Stimulated activated CD4-positive, alpha-beta T cell treated with anti-CD3 and anti-CD28 coated beads, Interleukin-12 subunit alpha, Interleukin-12 subunit beta, amount 100 ng/mL, for 48 hours (primary cell): ENCODE data around the gene SGTA.

ENCODE experiments used
- DNase-seq, 3 donors: peaks; one replicate each; pipeline ENCODE4 v3.0.0-alpha.2; 2020; ENCODE audit warnings: low read depth in 2 of 3, low spot score in 1 of 3

The SGTA gene

DNA sequence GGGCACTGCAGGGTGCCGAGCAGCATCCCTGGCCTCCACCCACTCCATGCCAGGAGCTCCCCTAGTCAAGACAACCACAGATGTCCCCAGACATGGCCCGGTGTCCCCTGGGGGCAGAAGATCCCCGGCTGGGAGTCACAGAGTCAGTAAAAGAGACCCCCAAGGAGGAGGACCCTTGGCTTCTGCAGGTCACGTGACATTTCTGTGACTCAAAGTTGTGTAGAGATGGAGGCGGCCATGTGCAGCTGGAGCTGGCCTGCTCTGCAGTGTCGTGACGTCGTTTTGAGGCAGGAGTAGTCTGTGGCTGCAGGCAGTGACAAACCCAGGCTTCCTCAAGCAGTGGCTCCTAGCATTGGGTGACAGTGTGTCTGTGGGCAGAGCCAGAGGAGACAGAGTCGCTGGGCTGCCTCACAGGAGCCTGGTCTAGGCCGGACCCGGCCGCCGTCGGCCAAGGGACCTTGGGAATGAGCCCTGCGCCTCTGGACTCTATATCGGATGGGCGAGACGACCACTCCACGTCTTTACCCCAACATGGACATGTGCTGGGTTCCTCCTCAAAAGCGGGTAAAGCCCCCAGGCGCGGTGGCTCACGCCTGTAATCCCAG lies 54.2 kb downstream of the SGTA start:
- no peak for DNase-seq

DNA sequence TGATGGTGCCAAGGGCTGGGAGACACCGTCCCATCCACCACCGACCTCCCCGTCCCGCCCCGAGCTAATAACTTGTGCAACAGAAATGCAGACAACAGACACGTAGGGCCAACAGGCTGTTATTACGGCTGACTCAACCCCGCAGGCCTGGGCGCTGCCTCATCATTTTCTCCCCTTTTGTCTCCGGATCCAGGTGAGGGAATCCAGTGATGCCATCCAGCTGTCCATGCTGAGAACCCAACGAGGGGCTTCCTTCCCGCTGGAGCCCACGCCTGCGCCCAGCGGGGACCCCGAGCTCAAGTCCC lies 55.5 kb downstream of the SGTA start:
- DNase-seq, result no peak

DNA sequence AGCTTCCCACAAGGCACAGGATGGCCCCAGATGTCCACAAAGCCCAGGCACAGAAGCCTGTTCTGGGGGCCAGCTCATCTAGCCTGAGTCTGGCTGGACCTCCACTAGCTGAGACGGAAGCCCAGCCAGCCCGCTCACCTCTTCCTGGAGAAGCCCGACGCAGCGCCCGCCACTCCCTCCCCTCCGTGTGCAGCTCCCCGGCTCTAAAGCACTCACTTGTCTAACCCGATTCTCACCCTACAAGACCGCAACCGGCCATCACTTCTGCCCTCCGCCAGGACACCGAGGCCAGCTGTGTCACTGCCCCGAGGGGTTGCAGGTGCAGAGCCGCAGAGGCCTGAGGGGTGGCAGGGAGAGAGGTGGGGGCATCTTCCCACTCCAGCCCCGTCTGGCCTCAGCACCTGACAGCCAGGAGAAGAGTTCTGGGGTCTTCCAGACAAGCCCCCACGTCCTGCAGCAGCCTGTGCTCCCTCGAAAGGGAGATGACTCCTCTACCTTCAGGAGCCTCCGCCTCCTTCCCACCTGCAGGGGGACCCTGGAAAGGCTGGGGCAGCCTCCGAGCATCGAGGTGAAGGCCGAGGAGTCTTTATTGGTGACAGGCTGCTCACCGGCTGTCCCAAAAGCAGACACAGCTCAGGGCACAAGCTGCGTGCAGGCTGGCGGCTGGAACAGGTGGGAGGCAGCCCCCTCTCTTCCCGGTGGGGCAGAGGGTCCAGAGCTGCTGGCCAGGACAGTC lies 56.0 kb downstream of the SGTA start:
- DNase-seq, result no peak

DNA sequence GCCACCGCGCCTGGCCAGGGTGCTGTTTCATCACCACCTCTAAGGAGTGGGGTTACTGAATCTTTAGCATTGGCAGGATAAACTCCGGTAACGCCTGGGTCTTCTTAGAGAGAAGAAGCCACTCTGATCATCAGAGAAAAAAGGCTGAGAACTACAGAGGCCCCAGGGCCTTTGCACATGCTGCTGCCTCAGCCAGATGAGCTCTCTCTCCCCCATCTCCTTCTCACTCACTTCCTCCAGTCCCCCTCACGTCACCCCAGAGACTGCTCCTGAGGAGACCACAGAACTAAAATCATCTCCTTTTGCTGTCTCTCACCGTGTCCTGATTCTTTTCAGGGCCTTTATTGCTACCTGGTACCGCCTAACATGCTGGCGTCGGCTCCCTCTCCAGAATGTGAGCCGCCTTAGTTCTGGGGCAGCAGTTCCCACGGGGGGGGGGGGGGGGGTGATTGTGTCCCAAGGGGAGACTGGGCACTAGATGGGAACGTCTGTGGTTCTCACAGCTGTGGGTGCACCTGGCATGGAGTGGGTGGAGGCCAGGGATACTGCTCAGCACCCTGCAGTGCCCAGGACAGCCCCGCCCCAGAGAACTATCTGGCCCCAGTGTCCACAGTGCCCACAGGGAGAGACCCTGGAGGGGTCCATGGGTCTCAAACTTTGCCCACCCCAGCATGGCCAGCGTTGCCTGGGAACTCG lies 56.8 kb downstream of the SGTA start:
- DNase-seq, result no peak

DNA sequence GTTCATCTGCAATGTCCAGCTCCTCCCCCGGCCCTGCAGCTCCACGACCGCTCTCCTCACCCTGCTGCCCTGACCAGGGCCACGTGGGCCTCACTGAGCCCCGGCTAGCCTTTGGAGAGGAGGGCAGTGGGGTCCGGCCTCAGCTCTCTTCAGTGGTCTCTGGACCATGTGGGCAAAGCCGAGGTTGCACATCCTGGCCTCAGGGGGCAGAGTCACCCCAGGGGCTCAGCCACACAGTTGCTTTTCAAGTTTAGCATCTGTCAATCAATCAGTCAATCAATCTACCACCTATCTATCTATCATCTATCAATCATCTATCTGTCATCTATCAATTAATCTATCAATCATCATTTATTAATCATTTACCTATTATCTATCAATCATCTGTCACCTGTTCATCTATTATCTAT lies 58.9 kb downstream of the SGTA start:
- DNase-seq, result no peak

DNA sequence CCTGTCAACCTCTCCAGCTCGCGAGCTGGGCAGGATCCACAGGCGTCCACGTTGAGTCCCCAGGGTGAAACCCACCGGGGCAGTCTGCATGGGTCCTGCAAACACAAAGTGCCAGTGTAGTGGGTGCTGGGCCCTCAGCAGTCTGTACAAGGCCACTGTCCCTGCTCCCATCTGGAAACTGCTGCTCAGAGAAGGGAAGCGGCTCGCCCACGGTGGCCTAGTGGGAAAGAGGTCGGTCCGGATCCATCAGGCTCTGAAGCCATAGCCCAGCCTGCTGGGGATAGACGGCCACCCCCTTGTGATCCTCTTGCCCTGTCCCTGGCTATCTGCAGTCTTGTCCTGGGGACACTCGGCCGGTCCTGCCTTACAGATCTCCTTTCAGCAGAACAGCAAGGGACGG lies 59.3 kb downstream of the SGTA start:
- no peak for DNase-seq

DNA sequence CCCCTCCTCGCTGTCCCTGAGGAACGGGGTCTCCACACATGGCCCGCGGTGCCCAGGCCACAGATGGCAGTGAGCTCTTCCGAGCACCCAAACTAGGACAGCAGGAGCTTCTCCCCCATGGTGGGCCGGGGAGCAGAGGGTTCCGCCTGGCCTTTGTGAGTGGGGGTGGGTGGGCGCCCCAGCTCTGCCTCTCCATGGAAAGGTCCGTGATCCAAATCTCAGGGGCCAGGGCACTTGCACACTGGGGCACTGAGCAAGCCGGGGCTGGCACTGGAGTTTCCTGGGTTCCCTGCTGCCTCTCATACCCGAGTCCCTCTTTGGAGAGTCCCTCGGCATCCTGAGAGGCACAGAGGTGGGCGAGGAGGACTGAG lies 59.7 kb downstream of the SGTA start:
- no peak for DNase-seq

DNA sequence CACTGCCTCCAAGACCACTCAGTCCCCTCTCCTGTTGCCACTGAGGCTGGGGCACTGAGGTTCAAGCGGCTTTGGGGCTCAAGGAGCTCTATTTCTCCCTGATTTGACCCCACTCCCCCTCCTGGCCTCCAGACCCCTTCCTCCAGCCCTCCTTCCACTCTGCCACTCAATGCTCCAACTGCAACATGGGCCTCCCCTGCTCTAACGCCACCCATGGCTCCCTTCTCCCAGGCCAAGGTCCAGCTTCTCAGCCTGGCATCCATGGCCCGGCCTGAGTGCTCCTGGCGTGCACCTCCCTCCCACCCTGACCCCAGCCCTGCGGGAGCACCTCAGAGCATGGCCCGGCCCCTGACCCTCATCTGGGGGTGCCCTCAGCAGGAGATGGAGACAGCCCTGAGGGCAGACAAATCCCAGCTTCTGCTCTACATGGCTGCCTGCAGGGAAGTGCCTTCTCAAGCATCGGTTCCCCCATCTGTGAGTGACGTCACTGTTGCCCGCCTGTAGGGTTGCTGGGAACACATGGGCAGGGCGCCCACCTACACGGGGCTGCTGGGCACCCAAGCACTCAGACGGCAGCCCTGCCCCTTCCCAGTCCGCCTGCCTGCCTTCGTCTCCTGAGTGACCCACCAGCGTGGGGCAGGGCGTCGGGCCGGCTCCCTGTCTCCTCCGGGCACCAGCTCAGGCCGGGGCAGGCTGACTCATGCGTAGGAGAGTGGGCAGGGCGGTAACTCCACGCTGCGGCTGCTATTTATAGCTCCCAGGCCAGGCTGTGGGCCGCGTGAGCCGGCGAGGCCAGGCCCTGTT lies 60.3 kb downstream of the SGTA start:
- no peak for DNase-seq

DNA sequence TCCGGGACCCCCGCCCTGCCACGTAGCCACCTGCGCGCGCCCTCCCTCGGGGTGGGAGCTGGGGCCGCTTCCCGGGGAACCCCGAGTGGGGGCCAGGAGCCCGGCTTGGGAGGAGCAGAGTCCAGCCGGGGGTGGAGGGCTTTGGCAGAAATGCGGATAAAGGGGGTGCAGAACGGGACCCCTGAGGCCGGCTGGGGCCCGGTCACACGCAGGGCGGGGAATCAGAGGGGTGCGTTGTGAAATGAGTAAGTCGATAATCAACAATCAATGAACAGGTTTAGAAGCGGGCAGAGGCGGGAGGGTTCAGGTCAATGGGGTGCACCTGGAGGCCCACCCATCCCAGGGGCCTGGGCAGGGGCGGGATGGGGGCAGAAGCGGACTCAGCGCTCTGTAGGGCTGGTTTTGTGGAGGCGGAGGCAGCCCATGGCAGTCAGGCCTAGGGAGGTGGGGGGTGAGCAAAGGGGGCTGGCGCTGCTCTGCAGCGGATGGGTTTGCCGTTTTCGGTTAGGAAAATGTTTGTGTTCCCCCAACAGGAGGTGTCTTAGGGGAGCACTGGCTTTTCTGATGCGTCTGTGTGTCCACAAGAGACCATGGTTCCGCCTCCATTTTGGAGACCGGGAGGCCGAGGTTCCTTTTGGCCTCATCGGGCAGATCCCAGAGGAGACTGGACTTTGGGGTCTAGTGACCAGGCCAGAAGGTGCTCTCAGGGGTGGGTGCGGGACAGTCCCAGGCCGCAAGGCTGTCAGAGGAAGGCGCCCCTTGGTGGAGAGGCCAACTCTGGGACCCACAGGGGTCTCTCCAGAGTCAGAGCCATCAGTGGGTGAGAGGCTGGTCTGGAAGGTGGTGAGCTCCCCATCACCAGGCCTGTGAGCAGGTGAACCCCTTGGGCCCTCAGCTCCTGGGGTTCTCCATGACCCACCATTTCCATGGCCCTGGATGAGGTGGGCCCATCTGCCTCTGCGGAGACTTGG lies 61.2 kb downstream of the SGTA start:
- no peak for DNase-seq

DNA sequence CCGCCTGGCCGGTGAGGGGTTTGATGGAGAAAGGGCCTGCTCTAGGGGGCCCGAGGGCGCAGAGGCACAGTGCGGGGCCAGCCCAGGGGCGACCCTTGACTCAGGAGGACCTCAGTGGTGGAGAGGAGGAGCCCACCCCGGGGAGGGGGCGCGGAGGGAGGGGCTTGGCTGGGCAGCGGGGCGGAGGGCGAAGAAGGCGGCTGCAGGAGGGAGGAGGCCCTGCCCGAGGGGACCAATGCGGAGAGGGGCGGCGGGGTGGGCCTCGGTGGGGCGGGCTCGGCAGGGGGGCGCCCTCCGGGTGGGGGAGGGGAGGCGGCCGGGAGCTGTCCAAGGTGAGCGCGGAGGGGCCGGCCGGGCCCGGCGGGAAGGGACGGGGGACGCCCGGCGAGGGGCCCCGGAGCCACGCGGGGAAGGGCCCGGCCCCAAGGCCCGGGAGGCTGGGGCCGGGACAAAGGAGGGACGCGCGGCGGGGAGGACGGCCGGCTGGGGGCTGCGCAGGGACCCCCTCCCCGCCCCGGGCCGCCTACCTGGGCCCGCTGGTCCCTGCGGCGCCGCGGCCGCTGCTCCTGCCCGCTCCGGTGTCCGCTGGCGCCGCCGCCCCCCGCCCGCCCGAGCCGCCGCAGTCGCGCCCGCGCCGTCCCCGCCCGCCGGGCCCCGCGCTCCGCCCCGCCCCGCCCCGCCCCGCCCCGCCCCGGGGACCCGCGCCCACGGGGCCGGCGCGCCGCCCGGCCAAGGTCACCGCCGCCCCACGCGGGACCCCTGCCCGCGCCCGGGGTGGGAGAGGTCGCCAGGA lies 62.1 kb downstream of the SGTA start, which contains the start of gene DIRAS1:
DIRAS1 (minus strand) TSS at position 596 of the 793 bp plus-strand sequence. CDS start 3,566 bp downstream, outside the sequence.
- DNase-seq, result no peak

DNA sequence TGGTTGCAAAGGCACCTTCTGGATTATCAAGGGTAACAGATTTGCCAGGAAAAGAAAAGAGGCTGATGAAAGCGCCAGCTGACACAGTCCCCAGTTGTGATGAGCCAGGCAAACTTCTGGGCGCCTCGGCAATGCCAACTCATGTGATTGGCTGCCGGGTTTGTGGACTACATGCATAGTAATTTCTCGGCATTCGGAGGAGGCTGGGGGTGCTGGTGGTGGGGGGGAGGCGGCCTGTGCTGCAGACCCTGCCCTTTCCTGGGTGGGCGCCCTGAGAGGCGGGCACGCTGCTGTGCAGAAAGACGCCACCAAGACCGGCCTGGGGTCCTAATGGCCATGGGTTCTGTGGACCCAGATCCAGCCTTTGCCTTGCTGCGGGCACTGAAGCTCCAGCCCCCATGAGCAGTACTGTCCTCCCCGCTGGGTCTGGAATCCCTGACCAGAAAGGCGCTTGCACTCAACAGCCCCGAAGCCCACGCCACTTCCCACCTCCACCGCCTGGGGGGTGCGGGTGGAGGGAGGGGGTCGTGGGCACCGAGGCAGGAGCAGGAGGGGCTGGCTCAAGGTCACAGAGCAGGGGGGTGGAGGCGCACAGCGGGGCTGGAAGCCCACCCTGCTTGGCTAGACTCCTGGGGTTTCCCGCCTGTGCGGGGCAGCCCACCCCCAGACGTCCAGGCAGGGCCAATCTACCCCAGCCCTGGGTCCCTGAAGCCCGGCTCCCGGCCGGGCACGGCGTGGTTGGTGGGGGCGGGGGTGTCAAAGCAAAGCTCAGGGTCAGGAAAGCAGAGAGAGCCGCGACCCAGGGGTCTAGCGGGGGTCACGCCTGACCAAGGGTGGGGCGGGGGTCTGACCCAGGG lies 62.9 kb downstream of the SGTA start:
- DNase-seq, result no peak

DNA sequence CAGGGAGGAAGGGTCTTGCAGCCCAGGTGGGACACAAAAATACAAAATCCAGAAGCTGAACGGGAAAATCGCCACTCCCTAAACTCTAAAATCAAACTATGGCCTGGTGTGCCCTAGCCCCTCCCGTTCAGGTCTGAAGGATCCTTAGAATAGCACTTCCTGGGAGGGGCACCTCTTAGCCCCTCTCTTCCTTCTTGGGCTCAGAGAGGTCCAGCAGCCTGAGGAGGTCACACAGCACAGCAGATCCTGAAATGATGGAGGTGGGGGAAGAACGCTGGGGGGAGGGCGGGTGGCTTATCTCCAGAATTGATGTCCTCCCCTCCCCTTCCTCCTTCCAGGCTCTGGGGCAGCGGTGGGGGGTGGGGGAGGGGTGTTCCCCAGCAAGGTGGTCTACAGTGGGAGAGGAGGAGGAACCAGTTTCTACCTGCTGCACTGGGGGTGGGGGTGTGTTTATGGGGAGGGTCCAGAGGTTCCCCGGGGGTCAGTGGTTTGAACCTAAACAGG lies 63.8 kb downstream of the SGTA start:
- no peak for DNase-seq

DNA sequence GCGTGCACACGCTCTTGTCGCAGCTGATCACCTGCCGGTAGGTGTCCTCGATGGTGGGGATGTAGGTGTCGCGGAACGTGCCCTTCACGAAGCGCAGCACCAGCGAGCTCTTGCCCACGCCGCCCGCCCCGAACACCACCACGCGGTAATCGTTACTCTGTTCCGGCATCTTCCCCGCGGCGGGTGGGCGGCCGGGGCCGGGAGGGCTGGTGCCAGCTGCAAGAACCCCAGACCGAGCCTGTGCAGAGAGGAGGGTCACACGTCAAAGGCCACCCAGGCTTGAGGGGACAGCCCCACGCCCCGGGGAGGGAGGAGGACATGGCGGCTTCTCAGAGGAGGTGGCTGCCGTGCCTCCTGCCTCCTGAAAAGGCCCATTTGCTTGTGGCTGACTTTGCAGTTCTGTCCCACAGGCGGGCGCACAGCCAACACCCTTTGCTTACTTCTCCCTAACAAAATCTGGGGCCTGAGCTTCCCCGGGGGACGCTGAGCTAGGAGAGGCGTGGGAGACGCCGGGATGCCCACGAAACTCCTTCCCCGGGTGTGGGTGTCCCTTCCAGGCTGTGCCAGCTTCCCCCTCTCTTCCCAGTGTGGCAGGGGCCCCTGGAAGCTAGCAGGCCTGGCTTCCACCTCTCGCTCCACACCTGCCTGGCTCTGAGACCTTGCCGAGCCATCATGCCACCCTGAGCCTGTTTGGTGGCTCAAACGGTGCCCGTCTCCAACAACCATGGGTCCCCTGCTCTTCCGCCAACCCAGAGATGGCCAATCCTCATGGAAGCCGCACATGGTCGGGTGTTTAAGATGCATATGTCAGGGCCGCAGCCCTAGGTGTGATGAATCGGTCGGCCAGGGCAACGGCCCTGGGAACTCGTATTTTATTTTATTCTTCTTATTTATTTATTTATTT lies 65.2 kb downstream of the SGTA start:
- DNase-seq, result no peak

DNA sequence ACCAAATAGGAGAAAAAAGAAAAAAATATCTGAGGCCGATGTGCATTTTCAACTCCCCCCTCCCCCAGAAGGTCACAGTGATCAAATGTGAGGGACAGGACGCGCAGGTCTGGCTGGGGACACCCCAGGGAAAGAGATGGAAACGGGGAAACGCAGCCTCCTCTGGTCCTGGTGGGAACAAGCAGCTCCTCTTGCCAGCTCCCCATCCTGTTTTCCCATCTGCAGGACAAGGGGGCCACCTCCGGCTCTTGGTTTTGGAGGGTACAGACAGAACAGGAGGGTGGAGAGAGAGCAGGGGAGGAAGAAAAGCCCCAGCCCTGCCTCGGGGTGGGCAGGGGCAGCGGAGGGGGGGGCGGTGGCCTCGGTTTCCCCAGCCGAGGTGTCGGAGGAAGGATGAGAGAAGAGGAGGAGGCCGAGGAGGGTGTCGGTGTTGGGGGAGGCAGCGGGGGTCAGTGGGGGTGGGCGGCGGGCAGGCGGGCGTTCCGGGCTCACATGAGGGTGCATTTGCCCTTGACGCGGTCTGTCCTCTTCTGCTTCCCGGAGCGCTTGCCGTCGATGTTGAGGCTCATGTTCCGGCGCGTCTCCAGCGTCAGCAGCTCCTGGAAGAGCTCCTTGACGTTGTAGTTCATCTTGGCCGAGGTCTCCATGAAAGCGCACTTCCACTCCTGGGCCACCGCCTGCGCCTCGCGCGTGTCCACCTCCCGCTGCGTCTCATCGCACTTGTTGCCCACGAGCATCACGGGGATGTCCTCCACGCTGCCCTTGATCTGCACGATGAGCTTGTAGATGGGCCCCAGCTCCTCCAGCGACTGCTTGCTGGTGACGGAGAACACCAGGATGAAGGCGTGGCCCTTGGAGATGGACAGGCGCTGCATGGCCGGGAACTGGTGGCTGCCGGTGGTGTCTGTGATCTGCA lies 66.1 kb downstream of the SGTA start:
- DNase-seq, result no peak

DNA sequence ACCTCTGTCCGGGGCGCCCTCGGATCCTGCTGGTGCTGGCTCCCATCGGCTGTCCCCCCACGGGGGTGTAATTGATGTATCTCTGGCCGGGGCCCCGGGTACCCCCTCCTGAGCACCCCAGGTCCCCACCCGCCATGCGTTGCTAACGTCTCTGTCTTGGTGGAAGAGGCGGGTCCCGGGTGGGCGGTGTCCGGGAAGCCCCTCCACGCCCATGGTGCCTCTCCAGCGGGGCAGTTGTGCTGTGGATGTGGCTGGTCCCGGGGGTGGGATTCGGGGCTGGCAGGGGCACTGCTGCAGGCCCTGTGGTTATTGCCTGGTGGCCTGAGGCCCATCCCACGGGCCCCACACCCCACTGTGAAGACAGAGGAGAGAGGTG lies 66.8 kb downstream of the SGTA start:
- DNase-seq, result no peak

DNA sequence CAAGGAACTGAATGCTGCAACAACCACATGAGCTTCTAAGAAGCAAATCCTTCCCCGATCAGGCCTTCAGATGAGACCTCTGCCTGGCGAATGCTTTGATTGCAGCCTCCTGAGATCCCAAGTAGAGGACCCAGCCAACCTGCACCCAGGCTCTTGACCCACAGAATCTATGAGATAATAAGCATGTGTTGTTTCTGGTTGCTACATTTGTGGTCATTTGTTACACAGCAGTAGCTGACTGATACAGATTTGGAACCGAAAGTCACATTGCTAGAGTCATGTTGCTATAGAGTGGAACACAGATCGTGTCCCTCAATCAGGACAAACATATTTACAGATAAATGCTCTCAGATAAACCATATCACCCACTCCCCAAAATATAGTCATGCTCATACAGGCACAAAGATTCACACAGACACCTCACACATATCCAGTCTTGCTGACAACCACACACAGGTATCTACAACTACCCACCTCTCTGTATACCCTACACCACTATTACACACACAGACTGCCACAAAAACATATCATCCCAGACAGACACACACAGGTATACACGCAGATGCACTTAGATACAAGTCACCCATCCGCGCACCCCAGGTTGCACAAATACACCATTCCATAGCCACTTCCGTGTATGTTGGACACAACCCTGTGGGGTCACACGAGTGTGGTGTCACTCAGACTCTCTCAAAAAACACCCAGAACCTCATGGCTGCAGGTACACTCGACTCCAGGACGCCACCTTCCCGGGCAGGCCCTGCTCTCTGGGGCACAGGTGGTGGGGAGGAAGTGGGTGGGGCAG lies 67.4 kb downstream of the SGTA start:
- no peak for DNase-seq
